Loucy (cell line): ENCODE data around the gene ZNF705A.
"Not testable (repeated sequence)": the region's sequence is repeated elsewhere in the genome, so short reads cannot be mapped to it uniquely, and the experiment has no call there.

Experiments
- H2AFZ ChIP-seq: fragments of 200-600 bp; sonication (generic); 2 replicates; pipeline ENCODE4 v1.6.0; 2016; ENCODE audit warnings: antibody characterized with exemption, mild to moderate bottlenecking, low read length, moderate library complexity
- H3F3A ChIP-seq: fragments of 200-600 bp; 2 replicates; pipeline ENCODE4 v1.6.0; 2016; ENCODE audit warnings: antibody characterized with exemption, low read depth, mild to moderate bottlenecking
- H3K27me3 ChIP-seq: fragments of 200-600 bp; sonication (generic); 2 replicates; pipeline ENCODE4 v1.6.1; 2014; ENCODE audit warnings: low read length, mild to moderate bottlenecking; ENCODE audit not compliant: insufficient read depth, poor library complexity, severe bottlenecking
- H3K36me3 ChIP-seq: fragments of 200-600 bp; sonication (generic); 2 replicates; pipeline ENCODE4 v1.6.1; 2016; ENCODE audit warnings: low read length; ENCODE audit not compliant: insufficient read depth
- H3K4me1 ChIP-seq: fragments of 200-600 bp; sonication (generic); 2 replicates; pipeline ENCODE4 v1.5.1; 2014; ENCODE audit warnings: low read length, mild to moderate bottlenecking; ENCODE audit not compliant: insufficient read depth, poor library complexity, severe bottlenecking
- H3K4me2 ChIP-seq: fragments of 200-600 bp; sonication (generic); 2 replicates; pipeline ENCODE4 v1.6.0; 2014; ENCODE audit warnings: antibody characterized with exemption, low read length, low read depth, mild to moderate bottlenecking; ENCODE audit not compliant: poor library complexity, severe bottlenecking
- H3K4me3 ChIP-seq: fragments of 200-600 bp; sonication (generic); 2 replicates; pipeline ENCODE4 v1.5.1; 2014; ENCODE audit warnings: low read length, mild to moderate bottlenecking, mixed read lengths; ENCODE audit not compliant: poor library complexity, severe bottlenecking
- H3K79me2 ChIP-seq: fragments of 200-600 bp; sonication (generic); 2 replicates; pipeline ENCODE4 v1.6.1; 2014; ENCODE audit warnings: low read length; ENCODE audit not compliant: insufficient read depth
- H3K9ac ChIP-seq: fragments of 200-600 bp; sonication (generic); 2 replicates; pipeline ENCODE4 v1.6.0; 2014; ENCODE audit warnings: mild to moderate bottlenecking, low read depth, low read length, moderate library complexity; ENCODE audit not compliant: poor library complexity, severe bottlenecking
- H3K9me2 ChIP-seq: fragments of 200-600 bp; sonication (generic); replicated peaks from 2 replicates; pipeline ENCODE4 v1.6.1; 2016; ENCODE audit warnings: low read depth, low read length, mixed read lengths
- H3K9me3 ChIP-seq: fragments of 200-600 bp; sonication (generic); 2 replicates; pipeline ENCODE4 v1.6.1; 2014; ENCODE audit warnings: mild to moderate bottlenecking, antibody characterized with exemption, low read length, low read depth; ENCODE audit not compliant: insufficient read depth
- H4K20me1 ChIP-seq: fragments of 200-600 bp; sonication (generic); 2 replicates; pipeline ENCODE4 v1.6.0; 2014; ENCODE audit warnings: antibody characterized with exemption, low read length, mild to moderate bottlenecking; ENCODE audit not compliant: insufficient read depth, poor library complexity, severe bottlenecking
- CTCF ChIP-seq: fragments of 200-600 bp; sonication (generic); conservative IDR thresholded peaks from 2 replicates; pipeline ENCODE4 v1.5.1; 2014; ENCODE audit warnings: mild to moderate bottlenecking, antibody characterized with exemption, low read length
- EZH2phosphoT487 ChIP-seq: fragments of 200-600 bp; IDR thresholded peaks from 2 replicates; pipeline ENCODE4 v1.6.1; 2018; ENCODE audit warnings: antibody characterized with exemption, mild to moderate bottlenecking, moderate library complexity, borderline replicate concordance

The ZNF705A gene

DNA sequence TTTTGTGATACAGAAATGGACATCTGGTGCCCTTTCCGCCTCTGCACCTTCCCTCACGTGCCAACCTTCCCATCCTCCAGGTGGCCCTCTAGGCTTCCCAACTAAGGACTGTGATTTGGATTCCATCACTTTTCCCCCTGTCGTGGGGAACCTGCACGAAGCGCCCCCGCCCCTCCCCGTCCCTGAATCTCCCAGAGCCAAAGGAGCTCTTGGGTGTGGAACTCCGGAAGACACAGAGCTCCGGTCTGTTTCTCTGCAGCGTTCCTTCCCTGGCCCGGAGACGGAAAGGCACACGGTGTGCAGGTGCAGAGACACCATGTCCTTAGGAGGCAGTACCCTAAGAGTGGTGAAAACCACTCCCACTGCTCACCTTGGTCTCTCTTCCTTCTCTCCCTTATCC lies 66.8 kb downstream of the ZNF705A start:
- H3K36me3 ChIP-seq, H3F3A ChIP-seq, H3K4me1 ChIP-seq, H3K9me3 ChIP-seq, H3K4me3 ChIP-seq, H3K9ac ChIP-seq, H4K20me1 ChIP-seq, H3K27me3 ChIP-seq, H3K4me2 ChIP-seq, H3K9me2 ChIP-seq, H3K79me2 ChIP-seq, H2AFZ ChIP-seq: not testable (repeated sequence)

DNA sequence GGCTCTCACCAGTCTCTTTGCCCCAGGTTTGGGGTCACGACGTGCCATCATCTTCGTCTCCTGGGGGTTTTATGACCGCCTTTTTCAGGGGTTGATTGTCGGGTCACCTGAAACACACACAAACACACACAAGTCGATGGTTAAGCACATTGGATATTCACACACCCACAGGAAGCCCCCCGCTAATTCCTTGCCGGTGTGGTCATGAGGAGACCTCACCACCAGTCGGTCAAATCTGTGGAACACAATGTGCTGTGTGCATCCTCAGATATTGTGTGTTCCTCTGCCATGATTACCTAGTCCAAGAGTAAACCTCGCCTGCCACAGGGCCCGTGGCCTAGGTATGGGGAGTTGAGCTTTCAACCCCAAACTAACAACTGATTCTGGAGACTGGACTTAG lies 68.0 kb downstream of the ZNF705A start:
- not testable (repeated sequence) for H3F3A ChIP-seq, H3K36me3 ChIP-seq, H3K79me2 ChIP-seq, H3K4me2 ChIP-seq, H3K4me3 ChIP-seq, H2AFZ ChIP-seq, H3K9me3 ChIP-seq, H3K4me1 ChIP-seq, H4K20me1 ChIP-seq, H3K9ac ChIP-seq, H3K27me3 ChIP-seq, H3K9me2 ChIP-seq

- no peak overlapping the region for H3K9ac ChIP-seq
- H3K36me3 ChIP-seq: no peaks in the 10 kb centered on the region
- H3K79me2 ChIP-seq: no peaks in the 10 kb centered on the region
- no peaks in the 10 kb centered on the region for H3F3A ChIP-seq
- no peak overlapping the region for H3K4me3 ChIP-seq
- no peaks in the 10 kb centered on the region for H3K27me3 ChIP-seq
- H3K9me2 ChIP-seq: no peaks in the 10 kb centered on the region
- TF ChIP-seq CTCF (no peak), EZH2phosphoT487 (no peak)
- no peaks in the 10 kb centered on the region for H3K9me3 ChIP-seq
- no peaks in the 10 kb centered on the region for H4K20me1 ChIP-seq
- no peak overlapping the region for H3K4me2 ChIP-seq
- H3K4me1 ChIP-seq: no peaks in the 10 kb centered on the region
- H2AFZ ChIP-seq: no peak overlapping the region
These were observed 69.5 kb downstream of the ZNF705A start for GRCh38 chr12:8226355-8226754.

DNA sequence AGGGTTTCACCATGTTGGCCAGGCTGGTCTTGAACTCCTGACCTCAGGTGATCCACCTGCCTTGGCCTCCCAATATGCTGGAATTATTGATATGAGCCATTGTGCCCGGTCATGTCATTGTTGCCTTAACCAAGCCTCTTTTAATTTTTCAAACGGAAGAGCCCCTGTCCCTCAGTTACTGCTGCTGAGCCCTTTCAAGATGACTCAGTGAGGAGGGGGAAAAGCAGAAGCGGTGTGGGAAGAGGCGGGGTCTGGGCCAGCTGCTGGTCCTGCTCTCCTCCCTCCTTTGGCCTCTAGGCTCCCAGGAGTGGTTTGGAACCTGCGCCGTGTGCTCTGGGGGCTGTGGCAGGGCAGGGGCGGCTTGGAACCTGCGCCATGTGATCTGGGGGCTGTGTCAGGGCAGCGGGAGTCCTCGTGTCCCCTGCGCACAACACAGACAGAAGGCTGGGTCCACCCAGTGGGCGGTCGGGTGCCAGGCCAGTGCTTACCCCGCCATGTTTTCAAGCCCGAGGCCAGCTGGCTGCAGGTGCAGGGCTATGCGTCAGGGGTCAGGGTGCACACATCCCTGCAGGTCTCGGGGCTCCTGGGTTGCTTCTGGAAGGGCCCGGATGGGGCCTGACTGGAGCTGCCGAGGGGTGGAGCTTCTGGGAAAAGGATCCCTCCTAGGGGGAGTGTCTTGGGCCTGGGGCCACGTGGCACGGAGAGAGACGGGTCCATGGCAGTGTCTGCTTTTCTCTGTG lies 70.3 kb downstream of the ZNF705A start, which contains the start of gene FAM90A1:
FAM90A1 (minus strand) TSS at position 627 of the 740 bp plus-strand sequence. CDS start 2,786 bp downstream, outside the sequence.
- not testable (repeated sequence) for H3K9me3 ChIP-seq, H3K36me3 ChIP-seq, H3K9ac ChIP-seq, H3K4me2 ChIP-seq, H3K27me3 ChIP-seq, H3F3A ChIP-seq, H3K79me2 ChIP-seq, H4K20me1 ChIP-seq, H3K4me1 ChIP-seq, H3K9me2 ChIP-seq
- H3K4me3 ChIP-seq: peak within 1 kb of the TSS; percentile 40
- peak within 1 kb of the TSS; percentile 39; the same call in 1 of the 2 replicates for H2AFZ ChIP-seq

- H3K4me1 ChIP-seq, H3K4me2 ChIP-seq, H3K9me2 ChIP-seq, H3K79me2 ChIP-seq, H3K27me3 ChIP-seq, H3F3A ChIP-seq, H3K9me3 ChIP-seq, H3K36me3 ChIP-seq, H4K20me1 ChIP-seq, H3K9ac ChIP-seq: not testable (repeated sequence)
- peak overlapping the region; percentile 40 for H3K4me3 ChIP-seq
- peak overlapping the region; percentile 39; the same call in 1 of the 2 replicates for H2AFZ ChIP-seq
These were observed 70.9 kb downstream of the ZNF705A start for GRCh38 chr12:8227732-8228077.

DNA sequence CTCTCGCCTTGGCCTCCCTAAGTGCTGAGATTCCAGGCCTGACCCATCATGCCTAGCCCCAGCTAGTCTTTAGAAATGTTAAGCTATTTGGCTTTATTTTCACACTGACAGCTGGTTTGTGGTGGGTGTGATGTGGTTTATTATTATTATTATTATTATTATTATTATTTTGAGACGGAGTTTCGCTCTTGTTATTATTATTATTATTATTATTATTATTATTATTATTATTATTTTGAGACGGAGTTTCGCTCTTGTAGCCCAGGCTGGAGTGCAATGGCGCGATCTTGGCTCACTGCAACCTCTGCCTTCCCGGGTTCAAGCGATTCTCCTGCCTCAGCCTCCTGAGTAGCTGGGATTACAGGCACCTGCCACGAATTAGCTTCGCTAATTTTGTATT lies 71.8 kb downstream of the ZNF705A start:
- not testable (repeated sequence) for H2AFZ ChIP-seq, H3K9me2 ChIP-seq, H3K27me3 ChIP-seq, H4K20me1 ChIP-seq, H3K79me2 ChIP-seq, H3K4me2 ChIP-seq, H3K4me3 ChIP-seq, H3K4me1 ChIP-seq, H3K36me3 ChIP-seq, H3F3A ChIP-seq, H3K9ac ChIP-seq, H3K9me3 ChIP-seq

- not testable (repeated sequence) for H3K79me2 ChIP-seq, H3K4me3 ChIP-seq, H3K4me2 ChIP-seq, H3K4me1 ChIP-seq, H4K20me1 ChIP-seq, H3K36me3 ChIP-seq, H3K9ac ChIP-seq, H3K27me3 ChIP-seq, H3K9me3 ChIP-seq, H2AFZ ChIP-seq, H3K9me2 ChIP-seq, H3F3A ChIP-seq
These were observed 72.7 kb downstream of the ZNF705A start for GRCh38 chr12:8229486-8229885.
